ENCODE results near the gene TMEM38B. TPM values are rescaled to one million over a fixed set of nuclear protein-coding genes. Genes with fewer than 3 reads are reported as not detected.

TMEM38B gene
- polyA plus RNA-seq, 3 donors: 4.5 to 14.8 (median 12.2) TPM

- Mint-ChIP-seq H3K36me3 (peaks cover 0 to 6% of the 10 kb centered on the region in 2 donors), H3K9me3 (peaks cover 0 to 3% (median 0%) of the 10 kb centered on the region in 7 donors), H3K27me3 (ENCODE audit: low read depth in 3 of 3) (peaks cover 11 to 28% (median 16%) of the 10 kb centered on the region in 3 donors), H3K4me3 (no peak overlapping the region), H3K27ac (no peak overlapping the region), H3K4me1 (peaks cover 8% of the 10 kb centered on the region)
- Histone ChIP-seq H3K9me3 (replicated peaks in 1 of 2; ENCODE audit: control insufficient read depth in 1 of 2, insufficient read depth in 1 of 2, low read length in 2 of 2) (peaks cover 0 to 4% of the 10 kb centered on the region in 2 donors), H3K4me1 (ENCODE audit: control insufficient read depth in 1 of 2, insufficient read depth in 2 of 2, low read length in 2 of 2) (peaks cover 6 to 7% of the 10 kb centered on the region in 2 donors), H3K27me3 (ENCODE audit: control insufficient read depth in 2 of 2, insufficient read depth in 2 of 2, low read length in 2 of 2) (peaks cover 14 to 19% of the 10 kb centered on the region in 2 donors), H3K4me3 (replicated peaks in 1 of 3; ENCODE audit: low read depth in 2 of 3, low read length in 3 of 3) (no peak overlapping the region), H3K9ac (ENCODE audit: insufficient read depth, low read length, poor library complexity, severe bottlenecking) (no peak overlapping the region), H3K36me3 (replicated peaks in 1 of 2; ENCODE audit: control insufficient read depth in 1 of 2, insufficient read depth in 2 of 2, low read length in 2 of 2) (no peaks in the 10 kb centered on the region), H3K27ac (ENCODE audit: low read depth in 1 of 2, low read length in 2 of 2) (no peak overlapping the region), H3K4me2 (replicated peaks; ENCODE audit: extremely low read depth, low read length, poor library complexity, severe bottlenecking) (no peak overlapping the region), H3K79me2 (ENCODE audit: insufficient read depth, low read length) (no peaks in the 10 kb centered on the region), H4K20me1 (ENCODE audit: insufficient read depth, low read length) (no peaks in the 10 kb centered on the region), H2AFZ (ENCODE audit: insufficient read depth, low read depth, low read length, poor library complexity, severe bottlenecking) (no peak overlapping the region)
- TF ChIP-seq CTCF (IDR thresholded peaks at IDR 0.05): no peak
- WGBS (ENCODE audit: insufficient coverage): 97% methylated on average over 3 of the region's 4 CpGs
- no peak for DNase-seq
- intact Hi-C loops (cut with micrococcal nuclease): no loop called here
Observed at GRCh38 chr9:105661011-105661410, 33.3 kb upstream of the TMEM38B start.

DNA sequence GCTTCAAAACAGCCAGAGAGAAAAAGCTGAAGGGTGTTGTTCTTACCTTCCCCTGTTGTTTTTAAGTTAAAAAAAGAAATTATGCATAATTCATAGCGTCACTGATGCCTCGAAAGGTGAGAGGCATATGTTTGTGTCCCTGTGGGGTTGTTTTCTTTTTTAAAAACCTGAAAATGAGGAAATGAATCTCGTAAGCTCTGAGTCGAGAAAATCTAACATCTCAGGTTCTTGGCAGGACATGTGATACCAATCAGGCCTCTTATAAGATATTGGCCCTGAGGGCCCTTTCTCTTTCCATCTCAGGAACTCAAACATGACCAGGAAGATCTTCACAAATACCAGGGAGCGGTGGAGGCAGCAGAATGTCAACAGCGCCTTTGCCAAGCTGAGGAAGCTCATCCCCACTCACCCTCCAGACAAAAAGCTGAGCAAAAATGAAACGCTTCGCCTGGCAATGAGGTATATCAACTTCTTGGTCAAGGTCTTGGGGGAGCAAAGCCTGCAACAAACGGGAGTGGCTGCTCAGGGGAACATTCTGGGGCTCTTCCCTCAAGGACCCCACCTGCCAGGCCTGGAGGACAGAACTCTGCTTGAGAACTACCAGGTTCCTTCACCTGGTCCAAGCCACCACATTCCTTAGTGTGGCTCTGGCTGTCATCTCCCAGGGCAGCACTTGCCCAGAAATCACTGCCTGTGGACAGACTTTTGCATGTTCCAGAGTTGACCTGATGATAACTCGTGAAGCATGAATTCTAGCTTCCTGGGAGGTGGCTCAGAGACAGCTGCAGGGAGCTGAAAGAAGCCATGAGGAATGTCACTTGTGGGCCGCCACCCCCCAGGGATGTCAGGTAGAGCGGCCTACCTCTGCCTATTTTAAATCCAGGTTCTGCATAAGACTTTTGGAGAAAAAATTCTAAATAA is 31.9 kb upstream of the TMEM38B start, which contains the start of gene TAL2:
TAL2 (plus strand) TSS at position 274 of the 921 bp plus-strand sequence; CDS start at position 314, 40 bp downstream.
- no peak for TF ChIP-seq CTCF (IDR thresholded peaks at IDR 0.05)
- no peak for DNase-seq
- Histone ChIP-seq H3K4me2 (replicated peaks; ENCODE audit: extremely low read depth, low read length, poor library complexity, severe bottlenecking) (no peak within 1 kb of the TSS), H3K4me1 (ENCODE audit: control insufficient read depth in 1 of 2, insufficient read depth in 2 of 2, low read length in 2 of 2) (no peaks in the 10 kb centered on the region), H2AFZ (ENCODE audit: insufficient read depth, low read depth, low read length, poor library complexity, severe bottlenecking) (no peak within 1 kb of the TSS), H3K27ac (ENCODE audit: low read depth in 1 of 2, low read length in 2 of 2) (no peak within 1 kb of the TSS), H3K9me3 (replicated peaks in 1 of 2; ENCODE audit: control insufficient read depth in 1 of 2, insufficient read depth in 1 of 2, low read length in 2 of 2) (no peaks in the 10 kb centered on the region), H3K9ac (ENCODE audit: insufficient read depth, low read length, poor library complexity, severe bottlenecking) (no peak within 1 kb of the TSS), H3K27me3 (ENCODE audit: control insufficient read depth in 2 of 2, insufficient read depth in 2 of 2, low read length in 2 of 2) (peaks cover 2 to 5% of the 10 kb centered on the region in 2 donors), H4K20me1 (ENCODE audit: insufficient read depth, low read length) (no peaks in the 10 kb centered on the region), H3K79me2 (ENCODE audit: insufficient read depth, low read length) (no peaks in the 10 kb centered on the region), H3K36me3 (replicated peaks in 1 of 2; ENCODE audit: control insufficient read depth in 1 of 2, insufficient read depth in 2 of 2, low read length in 2 of 2) (no peaks in the 10 kb centered on the region), H3K4me3 (replicated peaks in 1 of 3; ENCODE audit: low read depth in 2 of 3, low read length in 3 of 3) (no peak within 1 kb of the TSS)
- 80% methylated on average over 8 of the region's 12 CpGs for WGBS (ENCODE audit: insufficient coverage)
- Mint-ChIP-seq H3K4me1 (no peaks in the 10 kb centered on the region), H3K9me3 (peaks cover 0 to 1% (median 0%) of the 10 kb centered on the region in 7 donors), H3K4me3 (no peak within 1 kb of the TSS), H3K36me3 (no peaks in the 10 kb centered on the region), H3K27ac (no peak within 1 kb of the TSS), H3K27me3 (ENCODE audit: low read depth in 3 of 3) (peaks cover under 1 to 14% (median 3%) of the 10 kb centered on the region in 3 donors)
- intact Hi-C loops (cut with micrococcal nuclease): no loop called here
